GM12891 (cell line): Measurements from ENCODE around the gene TMEM44.

Experiments
- POLR2A ChIP-seq: IDR thresholded peaks from 2 replicates; pipeline ENCODE4 v1.6.1; 2011; ENCODE audit warnings: low read depth, low read length, control low read depth
- SPI1 ChIP-seq: IDR thresholded peaks from 2 replicates; pipeline ENCODE4 v1.6.1; 2011; ENCODE audit warnings: low read depth, low read length, control low read depth
- TAF1 ChIP-seq: IDR thresholded peaks from 2 replicates; pipeline ENCODE4 v1.6.1; 2011; ENCODE audit warnings: low read depth, low read length, control low read depth

GRCh38 chr3:194640829-194641228 lies 7.6 kb upstream of the TMEM44 start:
- no peak for TF ChIP-seq TAF1
- TF ChIP-seq POLR2A, result no peak
- TF ChIP-seq SPI1, result no peak
